BE2C (cell line): ENCODE measurements around the gene KIF23.
"Not testable (repeated sequence)": the region's sequence is repeated elsewhere in the genome, so short reads cannot be mapped to it uniquely, and the experiment has no call there.

ENCODE experiments used
- DNase-seq: peaks from one replicate; pipeline ENCODE4 v3.0.0-alpha.2; 2020
- H3K27me3 ChIP-seq: fragments of 250-450 bp; sonication (Bioruptor Pico); 2 replicates; pipeline ENCODE4 v1.5.1; 2020; ENCODE audit warnings: mild to moderate bottlenecking
- H3K36me3 ChIP-seq: fragments of 250-450 bp; sonication (Bioruptor Pico); 2 replicates; pipeline ENCODE4 v1.5.1; 2020; ENCODE audit warnings: mild to moderate bottlenecking
- H3K4me1 ChIP-seq: fragments of 250-450 bp; sonication (Bioruptor Pico); 2 replicates; pipeline ENCODE4 v1.5.1; 2020
- H3K4me3 ChIP-seq: 2 replicates; pipeline ENCODE4 v1.5.1; 2011; ENCODE audit warnings: low read depth, low read length
- H3K9me3 ChIP-seq: fragments of 250-450 bp; sonication (Bioruptor Pico); 2 replicates; pipeline ENCODE4 v1.5.1; 2020
- TF ChIP-seq, protein P1 (sequence below): IDR thresholded peaks from 2 replicates; pipeline ENCODE4 v1.5.1; 2012; ENCODE audit warnings: mild to moderate bottlenecking, low read depth, low read length

KIF23 gene

DNA sequence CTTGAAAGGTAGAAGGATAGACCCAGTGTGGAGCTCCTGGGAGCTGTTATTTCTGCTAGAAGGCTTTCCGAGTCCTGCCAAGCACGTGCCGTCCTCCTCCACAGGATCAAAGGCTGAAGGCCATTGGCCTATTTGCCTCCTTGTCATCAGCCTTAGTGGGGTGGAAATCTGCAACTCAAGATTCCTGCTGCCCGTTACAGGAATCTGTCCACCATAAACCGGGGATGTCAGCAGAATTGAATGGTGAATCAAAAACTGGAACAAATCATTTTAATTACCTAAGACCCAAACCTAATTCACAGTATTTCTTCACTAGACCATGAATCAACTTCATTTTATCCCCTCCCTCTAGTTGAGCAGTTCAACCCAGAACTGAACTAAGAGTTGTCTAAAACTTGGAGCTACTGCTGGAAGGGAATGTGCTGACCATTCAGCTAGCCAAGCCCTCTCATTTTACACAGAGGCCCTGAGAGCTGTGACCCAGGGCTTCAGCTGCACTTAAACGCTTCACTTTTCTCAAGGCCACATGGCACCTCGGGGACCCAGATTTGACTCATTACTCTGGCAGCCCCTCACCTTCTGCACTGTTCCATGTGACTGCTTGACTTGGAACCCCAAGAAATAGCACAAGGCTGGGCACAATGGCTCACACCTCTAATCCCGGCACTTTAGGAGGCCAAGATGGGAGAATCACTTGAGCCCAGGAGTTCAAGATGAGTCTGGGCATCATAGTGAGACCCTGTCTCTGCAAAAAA, 36.8 kb upstream of the KIF23 start:
- TF ChIP-seq, protein P1, sequence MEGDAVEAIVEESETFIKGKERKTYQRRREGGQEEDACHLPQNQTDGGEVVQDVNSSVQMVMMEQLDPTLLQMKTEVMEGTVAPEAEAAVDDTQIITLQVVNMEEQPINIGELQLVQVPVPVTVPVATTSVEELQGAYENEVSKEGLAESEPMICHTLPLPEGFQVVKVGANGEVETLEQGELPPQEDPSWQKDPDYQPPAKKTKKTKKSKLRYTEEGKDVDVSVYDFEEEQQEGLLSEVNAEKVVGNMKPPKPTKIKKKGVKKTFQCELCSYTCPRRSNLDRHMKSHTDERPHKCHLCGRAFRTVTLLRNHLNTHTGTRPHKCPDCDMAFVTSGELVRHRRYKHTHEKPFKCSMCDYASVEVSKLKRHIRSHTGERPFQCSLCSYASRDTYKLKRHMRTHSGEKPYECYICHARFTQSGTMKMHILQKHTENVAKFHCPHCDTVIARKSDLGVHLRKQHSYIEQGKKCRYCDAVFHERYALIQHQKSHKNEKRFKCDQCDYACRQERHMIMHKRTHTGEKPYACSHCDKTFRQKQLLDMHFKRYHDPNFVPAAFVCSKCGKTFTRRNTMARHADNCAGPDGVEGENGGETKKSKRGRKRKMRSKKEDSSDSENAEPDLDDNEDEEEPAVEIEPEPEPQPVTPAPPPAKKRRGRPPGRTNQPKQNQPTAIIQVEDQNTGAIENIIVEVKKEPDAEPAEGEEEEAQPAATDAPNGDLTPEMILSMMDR: no peak
- Histone ChIP-seq H3K36me3 (no peaks in the 10 kb centered on the region), H3K4me1 (peaks cover 9% of the 10 kb centered on the region), H3K4me3 (no peak overlapping the region), H3K9me3 (no peaks in the 10 kb centered on the region), H3K27me3 (no peaks in the 10 kb centered on the region)
- DNase-seq: no peak

GRCh38 chr15:69380100-69380725, 33.9 kb upstream of the KIF23 start:
- Histone ChIP-seq H3K9me3 (no peaks in the 10 kb centered on the region), H3K4me3 (no peak overlapping the region), H3K36me3 (no peaks in the 10 kb centered on the region), H3K4me1 (peaks cover 1% of the 10 kb centered on the region; the same call in 1 of the 2 replicates), H3K27me3 (no peaks in the 10 kb centered on the region)
- no peak for DNase-seq
- TF ChIP-seq, protein P1: peak; percentile 55

GRCh38 chr15:69380726-69381105, 33.4 kb upstream of the KIF23 start:
- TF ChIP-seq, protein P1: no peak
- H3K27me3 ChIP-seq: no peaks in the 10 kb centered on the region
- H3K4me1 ChIP-seq: no peaks in the 10 kb centered on the region
- H3K9me3 ChIP-seq: no peaks in the 10 kb centered on the region
- no peaks in the 10 kb centered on the region for H3K36me3 ChIP-seq
- H3K4me3 ChIP-seq: no peak overlapping the region
- no peak for DNase-seq

DNA sequence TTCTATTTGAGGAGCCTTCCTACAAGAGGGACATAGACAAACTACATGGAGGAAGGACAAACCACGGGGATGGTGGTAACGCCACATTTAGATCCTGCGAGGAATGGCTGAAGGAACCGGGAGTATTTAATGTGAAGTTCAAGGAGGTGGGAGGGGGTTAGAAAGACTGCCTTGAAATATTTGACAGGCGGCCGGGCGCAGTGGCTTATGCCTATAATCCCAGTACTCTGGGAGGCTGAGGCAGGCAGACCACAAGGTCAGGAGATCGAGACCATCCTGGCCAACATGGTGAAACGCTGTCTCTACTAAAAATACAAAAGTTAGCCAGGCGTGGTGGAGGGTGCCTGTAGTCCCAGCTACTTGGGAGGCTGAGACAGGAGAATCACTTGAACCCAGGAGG, 32.0 kb upstream of the KIF23 start:
- H3K4me1 ChIP-seq, H3K36me3 ChIP-seq, H3K27me3 ChIP-seq, H3K9me3 ChIP-seq, DNase-seq, H3K4me3 ChIP-seq: not testable (repeated sequence)

DNA sequence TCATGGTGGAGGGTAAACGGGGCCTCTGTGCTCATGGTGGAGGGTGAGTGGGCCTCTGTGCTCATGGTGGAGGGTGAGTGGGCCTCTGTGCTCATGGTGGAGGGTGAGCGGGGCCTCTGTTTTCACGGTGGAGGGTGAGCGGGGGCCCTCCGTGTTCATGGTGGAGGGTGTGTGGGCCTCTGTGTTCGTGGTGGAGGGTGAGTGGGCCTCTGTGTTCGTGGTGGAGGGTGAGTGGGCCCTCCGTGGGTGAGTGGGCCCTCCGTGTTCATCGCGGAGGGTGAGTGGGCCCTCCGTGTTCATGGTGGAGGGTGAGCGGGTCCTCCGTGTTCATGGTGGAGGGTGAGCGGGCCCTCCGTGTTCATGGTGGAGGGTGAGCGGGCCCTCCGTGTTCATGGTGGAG, 30.1 kb upstream of the KIF23 start:
- H3K27me3 ChIP-seq, H3K36me3 ChIP-seq, H3K4me1 ChIP-seq, H3K9me3 ChIP-seq, H3K4me3 ChIP-seq, DNase-seq: not testable (repeated sequence)

DNA sequence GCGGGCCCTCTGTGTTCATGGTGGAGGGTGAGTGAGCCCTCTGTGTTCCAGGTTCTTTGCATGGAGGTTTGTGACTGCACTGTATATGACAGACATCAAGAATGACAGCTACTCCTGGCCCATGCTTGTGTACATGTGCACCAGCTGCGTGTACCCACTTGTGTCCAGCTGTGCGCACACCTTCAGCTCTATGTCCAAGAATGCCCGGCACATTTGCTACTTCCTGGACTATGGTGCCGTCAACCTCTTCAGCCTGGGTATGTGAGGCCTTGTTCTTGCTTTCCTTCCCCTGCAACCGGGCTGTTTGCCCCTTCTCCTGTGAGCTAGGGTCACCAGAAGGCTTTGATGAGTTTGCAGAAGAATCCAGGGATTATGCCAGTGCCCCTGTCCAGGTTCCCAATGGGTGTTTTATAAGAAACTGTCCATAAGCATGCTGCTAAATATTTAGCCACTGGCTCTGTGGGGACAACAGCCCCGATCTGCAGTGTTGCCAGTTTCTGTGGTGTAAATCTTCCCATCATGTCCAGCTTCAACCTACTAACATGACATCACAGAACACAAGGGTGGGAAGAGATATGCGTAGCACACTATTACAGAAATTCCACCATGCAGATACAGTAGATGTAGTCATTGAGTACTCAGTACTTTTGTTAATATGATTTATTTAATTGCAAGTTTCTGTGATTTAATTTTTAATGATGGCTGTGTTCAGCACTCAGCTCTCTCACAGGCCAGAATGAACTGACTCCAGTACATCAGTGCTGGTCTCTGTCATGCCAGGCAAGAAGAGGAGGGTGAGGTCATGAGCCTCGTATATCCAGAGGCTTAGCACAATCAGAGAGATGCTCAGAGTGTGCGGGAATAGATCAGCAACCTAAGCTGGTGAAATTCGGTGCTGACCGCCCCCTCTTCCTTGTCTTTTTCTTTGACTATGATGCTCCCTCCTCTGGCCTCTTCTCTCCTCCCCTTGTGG, 29.2 kb upstream of the KIF23 start:
- DNase-seq: no peak
- Histone ChIP-seq H3K36me3 (no peaks in the 10 kb centered on the region; the same call in 1 of the 2 replicates), H3K9me3 (no peaks in the 10 kb centered on the region; the same call in 1 of the 2 replicates), H3K27me3 (no peaks in the 10 kb centered on the region), H3K4me1 (no peaks in the 10 kb centered on the region), H3K4me3 (no peak overlapping the region)
- TF ChIP-seq, protein P1: no peak
